ENCODE measurements around the gene CRYBB3. TPM values are rescaled to one million over a fixed set of nuclear protein-coding genes. Genes with fewer than 3 reads are reported as not detected.

Gene CRYBB3
- total RNA-seq, 1 experiment from 2014 or later, result 0.39 TPM

- Histone ChIP-seq H3K4me2 (ENCODE audit: insufficient read depth, insufficient read length, low read length) (no peak overlapping the region), H3K23me2 (ENCODE audit: insufficient read length, low read depth, low read length, poor library complexity, severe bottlenecking) (no peaks in the 10 kb centered on the region), H3K4ac (ENCODE audit: low read depth, low read length) (no peak overlapping the region), H3K79me2 (ENCODE audit: insufficient read depth, low read length) (no peaks in the 10 kb centered on the region), H3K4me1 (ENCODE audit: insufficient read depth, low read length) (no peaks in the 10 kb centered on the region), H2AK5ac (ENCODE audit: insufficient read length, low read length) (no peak overlapping the region), H3K23ac (ENCODE audit: insufficient read length, low read depth, low read length) (no peak overlapping the region), H4K20me1 (ENCODE audit: control insufficient read depth, insufficient read depth, insufficient read length) (no peaks in the 10 kb centered on the region), H3T11ph (ENCODE audit: low read length) (no peak overlapping the region), H4K8ac (replicated peaks; ENCODE audit: insufficient read length, low read depth, low read length) (no peak overlapping the region), H2BK20ac (ENCODE audit: low read depth, low read length, poor library complexity, severe bottlenecking) (no peak overlapping the region), H4K5ac (ENCODE audit: insufficient read length, low read depth, low read length) (no peak overlapping the region), H2BK5ac (ENCODE audit: insufficient read length, low read length) (no peak overlapping the region), H4K91ac (ENCODE audit: insufficient read length, low read depth, low read length) (no peak overlapping the region), H3K9me3 (ENCODE audit: control insufficient read depth, low read depth, low read length) (no peaks in the 10 kb centered on the region), H3K56ac (ENCODE audit: insufficient read length, low read depth, low read length) (no peak overlapping the region), H3K79me1 (ENCODE audit: insufficient read depth, low read depth, low read length, poor library complexity, severe bottlenecking) (no peaks in the 10 kb centered on the region), H3K14ac (ENCODE audit: insufficient read depth, low read length) (no peak overlapping the region), H3K9ac (ENCODE audit: extremely low read depth, insufficient read length, low read length) (no peak overlapping the region), H3K27me3 (ENCODE audit: insufficient read depth, low read length) (no peaks in the 10 kb centered on the region), H2BK12ac (ENCODE audit: insufficient read length, low read depth, low read length) (no peak overlapping the region), H3K18ac (ENCODE audit: insufficient read length, low read depth, low read length) (no peak overlapping the region), H3K27ac (ENCODE audit: insufficient read length, low read depth, low read length) (no peak overlapping the region), H2AFZ (ENCODE audit: low read length) (no peak overlapping the region), H2BK15ac (ENCODE audit: low read depth, low read length) (no peak overlapping the region), H2BK120ac (ENCODE audit: low read depth, low read length, poor library complexity, severe bottlenecking) (no peak overlapping the region)
- no peak overlapping the region for H3K4me3 Mint-ChIP-seq
- H3K36me3 Mint-ChIP-seq (ENCODE audit: insufficient read depth in 1 of 3, low read depth in 3 of 3), result no peaks in the 10 kb centered on the region
- no peak for DNase-seq
- H3K27me3 Mint-ChIP-seq (ENCODE audit: low read depth), result no peaks in the 10 kb centered on the region
- H3K4me1 Mint-ChIP-seq, result peaks cover 5 to 7% of the 10 kb centered on the region in 2 experiments
- no peak overlapping the region for H3K27ac Mint-ChIP-seq
- no CpG with 5 or more reads among the region's 6 CpGs for WGBS (ENCODE audit: extremely low coverage, insufficient read length, low lambda C conversion rate)
- no peak for TF ChIP-seq CTCF (conservative IDR thresholded peaks at IDR 0.05)
- no peaks in the 10 kb centered on the region for H3K9me3 Mint-ChIP-seq
These were observed 37.6 kb upstream of the CRYBB3 start for GRCh38 chr22:25161916-25162530.

All from H9 (cell line).